SW480 (cell line): ENCODE data around the gene IKZF4.
"Not testable (repeated sequence)": the region's sequence is repeated elsewhere in the genome, so short reads cannot be mapped to it uniquely, and the experiment has no call there.

Experiments
- DNase-seq: peaks from one replicate; pipeline ENCODE4 v3.0.0-alpha.2; 2016; ENCODE audit warnings: low spot score

The IKZF4 gene

DNA sequence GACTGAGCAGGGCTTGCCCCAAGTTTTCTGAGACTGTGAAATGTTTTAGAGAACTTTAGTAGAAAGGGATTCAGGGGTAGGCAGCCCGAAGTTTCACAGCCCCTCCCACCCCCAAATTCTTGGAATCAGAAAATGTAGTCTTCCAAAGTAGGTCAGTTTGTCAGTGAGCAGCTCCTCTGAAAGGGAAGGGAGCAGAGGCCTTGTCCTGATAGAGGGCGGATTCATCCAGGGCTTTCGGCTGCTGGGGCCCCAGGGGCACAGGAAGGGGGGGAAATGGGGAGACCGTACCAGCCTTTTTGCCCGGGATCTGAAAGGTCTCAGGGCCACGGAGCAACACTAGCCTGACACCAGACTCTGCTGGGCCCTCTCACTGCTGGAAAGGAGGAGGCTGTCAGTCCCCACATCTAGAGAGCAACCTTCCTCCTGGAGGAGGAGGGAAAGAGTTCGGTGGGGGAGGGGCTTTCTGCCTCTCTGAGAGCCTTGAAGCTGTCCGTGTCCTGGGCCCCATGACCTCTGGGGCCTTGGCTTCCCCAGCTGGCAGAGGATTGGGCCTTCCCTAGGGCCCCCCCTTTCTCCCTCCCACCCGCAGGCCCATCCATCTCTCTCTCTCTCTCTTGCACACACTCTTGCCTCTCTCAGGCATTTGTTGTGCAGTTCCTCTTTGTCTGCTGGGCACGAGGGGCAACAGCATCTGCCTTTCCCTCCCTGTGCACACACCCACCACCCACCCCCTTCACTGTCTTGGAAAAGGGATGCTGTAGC is at the start of gene IKZF4:
Gene IKZF4, plus strand, starts transcription at position 621 of the 762 bp plus-strand sequence. CDS start 451 bp downstream, outside the sequence.
- no peak for DNase-seq

DNA sequence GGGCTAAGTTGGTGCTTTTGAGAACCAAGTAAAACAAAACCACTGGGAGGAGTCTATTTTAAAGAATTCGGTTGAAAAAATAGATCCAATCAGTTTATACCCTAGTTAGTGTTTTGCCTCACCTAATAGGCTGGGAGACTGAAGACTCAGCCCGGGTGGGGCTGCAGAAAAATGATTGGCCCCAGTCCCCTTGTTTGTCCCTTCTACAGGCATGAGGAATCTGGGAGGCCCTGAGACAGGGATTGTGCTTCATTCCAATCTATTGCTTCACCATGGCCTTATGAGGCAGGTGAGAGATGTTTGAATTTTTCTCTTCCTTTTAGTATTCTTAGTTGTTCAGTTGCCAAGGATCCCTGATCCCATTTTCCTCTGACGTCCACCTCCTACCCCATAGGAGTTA is 48.8 kb upstream of the IKZF4 start:
- peak; percentile 33 for DNase-seq

DNA sequence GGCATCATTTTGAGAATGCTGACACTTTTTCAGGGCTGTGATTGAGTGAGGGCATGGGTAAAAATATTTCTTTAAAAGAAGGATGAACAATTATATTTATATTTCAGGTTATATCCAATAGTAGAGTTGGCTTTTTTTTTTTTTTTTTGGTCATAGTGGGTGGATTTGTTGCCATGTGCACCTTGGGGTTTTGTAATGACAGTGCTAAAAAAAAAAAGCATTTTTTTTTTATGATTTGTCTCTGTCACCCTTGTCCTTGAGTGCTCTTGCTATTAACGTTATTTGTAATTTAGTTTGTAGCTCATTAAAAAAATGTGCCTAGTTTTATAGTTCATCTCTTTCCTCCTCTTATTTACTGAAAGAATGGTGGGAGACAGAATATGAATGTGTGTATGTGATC is 48.4 kb upstream of the IKZF4 start:
- DNase-seq: no peak

DNA sequence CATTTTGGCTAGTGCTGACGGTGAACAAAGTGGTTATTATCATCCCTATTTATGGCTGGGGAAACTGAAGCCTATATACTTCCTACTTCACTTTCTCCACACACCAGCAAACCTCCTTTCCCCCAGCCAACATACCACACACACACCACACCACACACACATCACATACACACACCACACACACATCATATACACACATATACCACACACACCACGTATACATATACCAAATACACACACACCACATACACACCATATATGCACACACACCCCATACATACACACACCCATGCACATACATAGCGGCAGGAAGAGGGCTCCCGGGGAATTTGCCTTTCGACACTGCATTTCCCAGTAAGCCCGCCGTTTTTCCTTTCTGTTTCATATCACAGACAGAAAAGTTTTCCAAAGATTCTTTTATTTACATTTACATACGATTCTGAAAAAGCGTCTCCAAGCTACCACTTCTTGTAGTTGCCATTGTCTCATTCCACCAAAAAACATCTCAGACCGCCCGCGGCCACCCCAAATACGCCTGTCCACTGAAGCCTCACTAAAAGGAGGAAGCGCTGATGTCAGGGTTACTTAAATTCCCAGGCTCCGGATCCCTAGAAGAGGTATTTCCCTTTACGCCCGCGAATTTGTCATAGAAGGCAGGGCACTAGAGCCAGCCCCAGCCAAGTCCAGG is 47.8 kb upstream of the IKZF4 start:
- DNase-seq: peak; percentile 54

DNA sequence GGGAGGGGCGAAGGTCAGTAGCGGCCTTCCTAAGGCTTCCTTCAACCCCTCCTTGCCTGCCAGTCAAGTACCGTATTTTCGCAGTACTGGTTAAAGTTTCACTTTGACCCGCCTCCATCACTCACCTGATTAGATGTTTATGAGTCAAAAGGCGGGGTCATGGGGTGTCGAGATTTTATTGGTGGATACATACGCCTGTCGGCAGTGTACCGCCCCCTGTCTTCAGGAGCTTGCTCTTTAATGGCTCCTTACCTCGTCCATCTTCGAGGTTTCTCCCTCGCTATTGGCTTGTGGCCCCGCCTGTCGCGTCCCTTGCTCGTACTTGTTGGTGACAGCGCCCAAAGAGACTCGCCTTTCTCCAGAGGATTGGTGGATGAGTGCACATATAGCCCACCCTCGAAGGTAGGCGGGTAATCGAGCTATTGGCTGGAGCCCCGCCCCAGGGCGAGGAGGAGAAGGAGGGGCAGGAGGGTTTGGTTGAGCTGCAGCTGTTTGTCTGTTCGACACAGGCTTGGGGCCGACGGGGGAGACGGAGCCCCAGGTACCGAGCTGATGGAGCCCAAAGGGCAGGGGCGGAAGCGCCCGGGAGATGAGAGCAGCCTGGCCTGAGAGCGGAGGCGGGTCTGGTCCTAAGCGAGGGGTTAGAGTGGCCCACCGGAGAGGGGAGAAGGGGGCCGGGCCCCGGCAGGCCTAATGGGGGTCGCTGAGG is 47.1 kb upstream of the IKZF4 start, which contains the start of gene RAB5B:
Gene RAB5B, plus strand, starts transcription at position 480 of the 709 bp plus-strand sequence. CDS start 12,883 bp downstream, outside the sequence.
- DNase-seq: peak; percentile 100

DNA sequence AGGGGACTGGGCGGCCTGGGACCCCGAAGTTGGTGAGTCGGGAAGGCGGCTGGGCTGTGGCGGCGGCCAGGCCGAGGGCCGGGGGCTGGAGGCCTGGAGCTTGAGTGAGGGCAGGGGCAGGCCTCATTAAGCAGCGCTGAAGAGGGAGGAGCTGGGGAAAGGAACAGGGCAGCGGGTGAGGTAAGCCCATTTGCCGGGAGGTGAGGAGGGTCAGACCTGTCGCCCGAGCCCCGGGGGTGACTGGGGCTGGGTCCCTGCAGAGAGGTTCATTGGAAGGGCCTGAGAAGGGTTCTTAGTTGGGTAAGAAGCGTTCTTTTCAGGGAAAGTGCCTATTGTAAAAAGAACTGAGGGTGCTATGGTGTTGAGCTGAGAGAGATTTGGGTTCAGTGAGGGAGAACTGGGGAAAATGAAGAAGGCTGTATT is 46.5 kb upstream of the IKZF4 start:
- DNase-seq: peak; percentile 48

DNA sequence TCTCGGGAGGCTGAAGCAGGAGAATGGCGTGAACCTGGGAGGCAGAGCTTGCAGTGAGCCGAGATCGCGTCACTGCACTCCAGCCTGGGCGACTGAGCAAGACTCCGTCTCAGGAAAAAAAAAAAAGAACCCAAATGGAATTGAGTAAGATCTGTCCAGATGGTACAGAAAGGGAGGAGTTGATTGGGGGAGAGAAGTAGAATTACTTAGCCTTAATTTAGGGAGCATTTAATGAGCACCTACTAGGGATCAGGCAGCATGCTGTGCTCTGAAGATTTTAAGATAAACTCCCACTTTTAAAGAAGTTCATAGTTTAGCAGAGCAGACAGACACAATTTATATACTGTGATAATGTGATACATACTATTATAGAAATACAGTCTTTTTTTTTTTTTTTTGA is 42.5 kb upstream of the IKZF4 start:
- DNase-seq: no peak

DNA sequence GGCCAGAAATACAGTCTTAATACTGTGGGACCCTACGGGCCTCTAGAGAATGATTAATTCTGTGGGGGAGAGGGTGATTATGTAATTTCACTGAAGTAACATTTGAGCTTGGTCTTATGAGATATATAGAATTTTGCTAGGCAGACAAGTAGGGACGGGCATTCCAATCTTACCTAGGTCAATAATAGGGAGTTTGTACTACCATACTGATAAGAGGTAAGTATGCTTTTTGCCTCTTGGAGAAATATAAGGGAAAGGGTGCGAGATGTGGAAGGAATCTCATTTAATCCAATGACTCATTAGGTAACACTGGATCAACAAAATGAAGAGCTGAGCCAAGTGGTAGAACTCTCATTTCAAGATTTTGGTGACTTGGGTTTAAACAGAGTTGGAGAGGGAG is 41.8 kb upstream of the IKZF4 start:
- no peak for DNase-seq

DNA sequence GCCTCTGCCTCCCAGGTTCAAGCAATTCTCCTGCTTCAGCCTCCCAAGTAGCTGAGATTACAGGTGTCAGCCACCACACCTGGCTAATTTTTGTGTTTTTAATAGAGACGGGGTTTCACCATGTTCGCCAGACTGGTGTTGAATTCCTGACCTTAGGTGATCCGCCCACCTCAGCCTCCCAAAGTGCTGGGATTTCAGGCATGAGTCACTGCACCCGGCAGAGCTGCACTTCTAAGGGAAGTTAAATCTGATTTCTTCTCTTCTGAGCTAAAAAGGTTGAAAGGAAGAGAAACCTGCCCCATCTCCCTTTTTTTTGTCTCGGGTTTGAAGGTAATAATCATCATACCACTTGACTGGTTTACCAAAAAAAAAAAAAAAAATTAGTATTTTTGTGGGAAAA is 39.0 kb upstream of the IKZF4 start:
- DNase-seq: not testable (repeated sequence)

DNA sequence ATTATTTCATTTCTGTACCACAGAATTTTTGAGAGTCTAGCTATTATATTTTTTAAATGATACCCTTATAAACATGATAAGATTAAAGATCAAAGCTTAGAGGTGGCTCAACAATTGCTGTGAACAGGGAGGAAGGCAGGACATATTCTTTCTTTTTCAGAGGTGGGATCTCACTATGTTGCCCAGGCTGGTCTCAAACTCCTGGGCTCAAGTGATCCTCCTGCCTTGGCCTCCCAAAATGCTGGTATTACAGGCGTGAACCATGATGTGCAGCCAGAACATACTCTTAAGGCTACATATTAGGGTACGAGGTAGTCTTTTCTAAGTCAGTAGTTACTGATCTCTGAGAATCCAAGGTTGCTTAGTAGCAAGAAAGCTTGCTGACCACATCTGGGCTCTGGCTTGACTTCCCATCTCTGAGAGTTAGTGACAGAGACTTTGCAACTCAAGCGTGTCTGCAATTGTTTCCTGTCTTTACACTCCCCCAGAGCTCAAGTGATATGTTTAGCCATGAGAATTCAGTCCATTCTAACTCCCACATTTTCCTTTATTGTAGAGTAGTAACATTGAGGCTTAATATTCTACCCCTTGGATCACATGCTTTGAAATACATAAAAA is 38.4 kb upstream of the IKZF4 start:
- DNase-seq: no peak

DNA sequence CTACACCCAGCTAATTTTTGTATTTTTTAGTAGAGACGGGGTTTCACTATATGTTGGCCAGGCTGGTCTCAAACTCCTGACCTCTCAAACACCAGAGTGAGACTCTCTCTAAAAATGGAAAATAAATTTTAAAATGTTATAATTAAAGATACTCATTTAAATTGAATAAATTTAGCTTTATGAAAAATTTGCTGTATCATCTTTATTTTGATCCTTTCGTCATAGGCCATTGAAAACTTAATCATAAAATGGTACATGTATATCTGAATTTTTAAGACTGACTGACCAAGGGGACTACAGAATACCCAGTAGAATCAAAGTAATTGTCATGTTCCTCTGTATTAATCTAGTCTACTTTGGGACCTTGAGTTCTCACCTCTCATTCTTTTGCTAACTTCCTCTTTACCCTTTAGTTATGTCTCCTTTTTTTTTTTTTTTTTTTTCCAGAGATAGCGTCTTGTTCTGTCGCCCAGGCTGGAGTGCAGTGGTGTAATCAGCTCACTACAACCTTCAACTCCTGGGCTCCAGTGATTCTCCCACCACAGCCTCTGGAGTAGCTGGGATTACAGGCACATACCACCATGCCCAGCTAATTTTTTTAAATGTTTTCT is 37.5 kb upstream of the IKZF4 start:
- DNase-seq: no peak

DNA sequence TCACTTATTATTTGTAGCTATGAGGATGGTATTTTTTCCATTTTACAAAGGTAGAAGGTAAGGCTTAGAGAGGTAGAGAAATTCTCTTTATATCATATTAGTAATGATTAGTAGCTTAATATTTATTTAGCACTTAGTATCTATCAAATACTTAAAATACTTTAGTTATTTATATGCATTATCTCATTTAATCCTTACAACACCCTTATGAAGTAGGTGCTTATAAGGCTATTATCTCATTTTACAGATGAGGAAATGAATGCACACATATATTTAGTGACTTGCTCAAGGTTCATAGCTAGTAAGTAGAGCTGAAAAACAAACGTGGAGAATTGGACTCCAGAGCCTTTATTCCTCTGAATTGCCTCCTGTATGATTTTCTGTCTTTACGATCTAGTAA is 36.0 kb upstream of the IKZF4 start:
- no peak for DNase-seq

DNA sequence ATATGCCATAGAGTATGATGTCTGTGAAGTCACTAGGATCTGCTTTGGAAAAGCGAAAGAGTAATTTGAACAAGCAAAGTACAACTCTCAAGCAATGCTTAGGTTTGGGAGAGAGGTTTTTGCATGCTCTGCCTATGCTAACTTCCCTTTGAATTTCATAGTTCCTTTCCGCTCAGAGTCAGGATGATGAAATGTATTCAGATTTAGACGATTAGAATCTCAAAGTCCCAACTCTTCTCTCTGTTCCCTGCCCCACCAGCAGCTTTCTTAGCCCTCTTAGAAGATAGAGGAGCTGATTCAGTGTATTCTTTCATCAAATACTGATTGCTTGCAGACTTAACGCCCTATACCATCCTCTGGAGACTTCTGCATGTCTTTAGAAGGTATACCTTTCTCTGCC is 35.5 kb upstream of the IKZF4 start:
- DNase-seq: no peak

DNA sequence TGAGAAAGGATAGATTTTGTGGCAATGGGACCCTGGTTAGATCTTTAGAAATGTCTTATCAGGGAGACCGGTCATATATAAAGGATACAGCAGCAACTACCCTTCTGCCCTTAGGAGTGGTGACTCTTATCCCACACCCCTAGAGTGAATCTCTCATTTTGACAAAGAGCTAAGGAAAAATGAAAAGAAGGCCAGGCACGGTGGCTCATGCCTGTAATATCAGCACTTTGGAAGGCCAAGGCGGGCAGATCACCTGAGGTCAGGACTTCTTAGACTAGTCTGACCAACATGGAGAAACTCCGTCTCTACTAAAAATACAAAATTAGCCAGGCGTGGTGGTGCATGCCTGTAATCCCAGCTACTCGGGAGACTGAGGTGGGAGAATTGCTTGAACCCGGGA is 34.9 kb upstream of the IKZF4 start:
- DNase-seq: not testable (repeated sequence)

DNA sequence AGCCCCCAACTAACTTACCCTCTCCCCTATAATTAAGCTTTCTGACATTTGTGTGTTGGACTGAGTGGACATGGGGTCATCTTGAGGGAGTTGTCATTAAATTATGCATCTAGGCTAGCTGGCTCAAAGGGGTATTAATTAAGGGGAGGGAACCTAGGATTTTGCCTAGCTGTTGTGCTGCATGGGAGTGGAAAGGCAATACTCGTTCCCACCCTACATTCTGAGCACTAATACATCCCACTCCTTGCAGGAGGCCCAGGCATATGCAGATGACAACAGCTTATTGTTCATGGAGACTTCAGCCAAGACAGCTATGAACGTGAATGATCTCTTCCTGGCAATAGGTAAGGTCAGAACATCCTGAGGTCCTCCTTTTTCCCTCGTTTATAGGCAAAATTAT is 29.7 kb upstream of the IKZF4 start:
- no peak for DNase-seq

DNA sequence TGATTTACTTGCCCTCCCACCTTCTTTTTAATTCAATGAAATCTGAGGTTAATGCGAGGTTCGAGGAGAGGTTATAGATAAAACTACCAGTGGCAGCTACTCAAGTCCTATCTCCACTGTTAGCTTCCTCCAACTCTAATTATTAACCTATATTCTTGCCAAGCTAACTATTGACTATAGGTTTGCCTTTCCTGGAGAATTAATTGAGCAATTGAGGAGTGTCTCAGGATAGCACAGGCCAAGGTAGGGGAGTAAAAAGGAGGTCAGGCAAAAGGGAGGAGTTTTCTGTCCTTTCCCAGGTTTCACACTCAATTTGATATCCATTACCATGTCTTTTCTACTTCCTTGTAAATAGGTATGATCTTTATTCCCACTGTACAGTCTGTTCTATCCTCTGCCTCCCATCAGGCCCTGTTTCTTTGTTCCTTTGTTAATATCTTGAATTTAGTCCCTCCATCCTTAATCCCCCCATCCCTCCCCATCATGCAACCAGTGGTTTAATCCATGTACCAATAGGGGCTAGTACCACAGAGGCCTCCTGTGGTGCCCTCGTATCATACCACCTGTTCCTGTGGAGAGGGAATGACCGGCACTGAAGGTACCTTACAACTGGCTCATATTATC is 27.5 kb upstream of the IKZF4 start:
- no peak for DNase-seq

DNA sequence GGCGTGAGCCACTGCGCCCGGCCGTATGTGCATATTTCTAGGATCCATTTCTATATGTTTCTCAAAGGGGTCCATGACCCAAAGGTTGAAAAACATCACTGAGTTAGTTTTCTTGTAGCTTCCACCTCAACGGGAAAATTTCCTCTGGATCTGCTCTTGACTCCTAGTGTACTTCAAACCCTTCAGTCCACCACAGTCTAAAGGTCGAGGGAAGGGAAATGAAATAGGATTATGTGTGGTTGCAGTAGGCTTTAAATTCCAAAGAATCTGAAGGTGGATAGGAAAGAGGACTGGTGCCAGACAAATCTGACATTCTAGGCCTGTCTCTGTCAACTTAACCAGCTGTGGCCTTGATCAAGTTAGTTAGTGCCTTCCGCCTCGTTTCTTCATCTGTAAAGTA is 25.5 kb upstream of the IKZF4 start:
- no peak for DNase-seq

DNA sequence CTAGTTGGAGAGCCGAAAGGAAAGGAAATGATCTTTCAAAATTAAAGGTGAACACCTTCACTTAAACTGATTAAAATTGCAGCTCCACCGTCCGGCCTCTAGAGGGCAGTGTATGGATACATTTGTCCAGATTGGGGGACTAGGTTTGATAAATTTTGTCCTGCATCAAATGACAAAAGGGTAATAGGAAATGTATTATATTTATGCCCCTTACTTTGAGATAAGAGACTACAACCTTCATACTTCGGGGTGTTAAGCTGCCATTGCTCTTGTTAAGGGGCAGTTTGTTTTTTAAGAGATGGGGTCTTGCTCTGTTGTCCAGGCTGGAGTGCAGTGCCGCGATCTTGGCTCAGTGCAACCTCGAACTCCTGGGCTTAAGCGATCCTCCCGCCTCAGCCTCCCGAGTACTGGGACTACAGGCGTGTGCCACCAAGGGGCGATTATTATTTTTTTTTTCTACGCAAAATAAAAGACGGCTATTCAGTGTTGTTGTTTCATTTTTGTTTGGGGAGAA is 24.6 kb upstream of the IKZF4 start:
- peak; percentile 67 for DNase-seq

DNA sequence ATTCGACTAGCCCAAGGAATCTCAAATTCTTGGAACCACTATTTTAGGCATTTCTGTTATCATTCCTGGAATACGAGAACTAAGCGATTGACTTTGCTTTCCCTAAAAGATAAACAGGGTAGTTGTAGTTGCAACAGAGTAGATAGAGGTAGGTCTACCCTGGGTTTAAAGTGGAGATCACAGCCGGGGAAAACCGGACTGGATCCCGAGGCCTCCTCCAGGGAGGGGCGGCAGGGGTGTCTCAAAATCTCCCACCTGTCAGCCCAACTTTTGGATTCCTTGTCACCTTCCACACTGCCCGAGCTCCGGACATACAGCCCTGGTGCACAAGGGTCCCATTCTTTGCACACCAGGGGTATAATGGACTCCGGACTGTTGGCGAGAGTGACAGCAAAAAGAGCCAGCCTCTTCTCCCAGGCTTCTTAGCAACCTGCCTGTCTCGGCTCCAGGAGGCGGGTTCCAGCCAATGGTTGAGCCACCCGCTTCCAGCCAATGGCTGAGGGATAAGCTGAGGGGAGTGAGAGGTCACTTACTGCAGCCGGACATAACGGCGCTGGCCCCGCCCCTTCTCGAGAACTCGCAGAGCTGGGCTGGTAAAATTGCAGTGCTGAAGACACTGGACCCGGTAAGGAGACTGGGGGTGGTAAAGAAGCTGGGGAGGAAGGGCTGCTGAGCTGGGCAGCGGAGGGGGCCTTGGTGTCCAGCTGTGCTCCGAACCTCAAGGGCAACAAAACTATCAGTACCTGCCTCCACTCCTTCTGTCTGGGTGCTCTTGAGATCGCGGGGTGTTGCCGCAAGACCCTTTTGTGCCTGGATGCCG is 23.9 kb upstream of the IKZF4 start, which contains the start of gene SUOX:
Gene SUOX, plus strand, starts transcription at position 562 of the 820 bp plus-strand sequence. CDS start 4,946 bp downstream, outside the sequence.
- DNase-seq: peak; percentile 96

DNA sequence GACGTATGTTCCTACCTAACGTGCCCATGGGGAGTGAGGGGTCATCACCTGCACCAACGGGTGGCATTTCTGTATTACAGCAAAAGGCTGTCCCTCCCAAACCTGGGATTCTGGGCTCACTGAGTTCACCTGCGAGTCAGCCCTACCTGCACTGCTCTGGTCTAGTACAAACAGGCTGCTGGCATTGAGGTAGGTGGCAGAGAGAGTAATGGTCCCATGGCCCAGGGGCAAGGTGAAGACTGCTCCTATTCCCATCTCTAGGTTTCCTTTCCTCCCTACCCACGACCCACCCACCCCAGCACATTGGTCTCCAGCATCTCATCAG is 23.3 kb upstream of the IKZF4 start:
- no peak for DNase-seq
